ENCODE measurements around the gene STAP2.

- TF ChIP-seq SP1 (IDR thresholded peaks at IDR 0.05) (no peak), NFRKB (IDR thresholded peaks at IDR 0.05) (no peak), ARNT (IDR thresholded peaks at IDR 0.05) (no peak), ELF4 (IDR thresholded peaks at IDR 0.05) (no peak), ZNF384 (IDR thresholded peaks at IDR 0.05) (no peak)
These were observed 37.5 kb upstream of the STAP2 start for GRCh38 chr19:4376028-4376670.

Data from HEK293T (cell line).